Inflammatory macrophage treated with lipopolysaccharide for 1 hour (primary cell): ENCODE results near the gene LYRM2.
"Not testable (repeated sequence)": the region's sequence is repeated elsewhere in the genome, so short reads cannot be mapped to it uniquely, and the experiment has no call there.

Experiments used
- DNase-seq, 2 donors: peaks; one replicate each; pipeline ENCODE4 v3.0.0-alpha.2; 2020 to 2022

The LYRM2 gene

DNA sequence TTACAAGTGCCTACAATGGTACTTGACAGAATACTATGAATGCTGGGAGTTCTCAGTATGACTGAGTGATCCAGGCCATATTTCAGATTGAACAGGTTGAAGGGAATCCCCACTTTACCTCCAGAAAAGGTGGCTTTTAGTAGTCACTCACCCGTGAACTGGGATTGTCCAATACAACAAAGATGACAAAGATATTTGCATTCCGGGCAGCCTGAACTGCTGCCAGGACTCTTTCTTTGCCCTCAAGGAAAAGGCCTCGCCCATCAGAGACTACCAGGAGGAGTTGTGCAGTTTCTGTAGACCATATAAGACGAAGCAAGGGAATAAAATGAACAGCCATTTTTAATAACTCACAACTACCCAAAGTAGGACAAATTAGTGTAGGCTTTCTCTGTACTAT, 6.3 kb upstream of the LYRM2 start:
- DNase-seq = no peak

- DNase-seq = no peak
Measured at GRCh38 chr6:89643406-89643805, 4.9 kb upstream of the LYRM2 start.

- DNase-seq = no peak
Measured at GRCh38 chr6:89642956-89643355, 4.4 kb upstream of the LYRM2 start.

- not testable (repeated sequence) for DNase-seq
Measured at GRCh38 chr6:89641581-89641980, 3.0 kb upstream of the LYRM2 start.

- no peak for DNase-seq
Measured at GRCh38 chr6:89640804-89641203, 2.3 kb upstream of the LYRM2 start.

DNA sequence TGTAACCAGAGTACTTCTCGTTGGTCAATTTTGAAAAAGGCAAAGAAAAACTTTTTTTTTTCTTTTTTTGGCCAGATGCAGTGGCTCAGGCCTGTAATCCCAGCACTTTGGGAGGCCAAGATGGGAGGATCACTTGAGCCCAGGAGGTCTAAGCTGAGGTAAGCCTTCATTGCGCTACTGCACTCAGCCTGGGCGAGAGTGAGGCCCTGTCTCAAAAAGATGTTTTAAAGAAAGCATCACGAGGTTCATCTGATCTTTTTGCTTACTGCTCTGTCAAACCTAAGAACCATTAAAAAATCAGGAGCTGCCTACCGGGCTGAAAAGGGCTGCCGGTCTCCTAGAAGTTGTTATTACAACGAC, 607 bp downstream of the LYRM2 start:
- no peak for DNase-seq

DNA sequence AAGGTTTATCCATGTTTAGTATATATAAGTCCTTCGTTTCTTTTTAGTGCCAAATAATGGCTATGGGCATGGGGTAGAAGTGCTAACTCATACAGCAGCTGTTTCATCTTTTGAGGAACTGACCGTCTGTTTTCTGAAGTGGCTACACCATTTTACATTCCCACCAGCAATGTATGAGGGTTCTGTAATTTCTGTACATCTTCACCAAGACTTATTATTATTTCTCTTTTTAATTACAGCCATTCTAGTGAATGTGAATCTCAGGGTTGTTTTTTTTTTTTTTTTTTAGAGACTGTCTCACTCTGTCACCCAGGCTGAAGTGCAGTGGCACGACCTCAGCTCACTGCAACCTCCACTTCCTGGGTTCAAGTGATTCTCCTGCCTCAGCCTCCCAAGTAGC, 2.1 kb downstream of the LYRM2 start:
- not testable (repeated sequence) for DNase-seq

GRCh38 chr6:89630488-89630887, 8.1 kb downstream of the LYRM2 start:
- DNase-seq = no peak

- no peak for DNase-seq
Measured at GRCh38 chr6:89623749-89624148, 14.8 kb downstream of the LYRM2 start.

DNA sequence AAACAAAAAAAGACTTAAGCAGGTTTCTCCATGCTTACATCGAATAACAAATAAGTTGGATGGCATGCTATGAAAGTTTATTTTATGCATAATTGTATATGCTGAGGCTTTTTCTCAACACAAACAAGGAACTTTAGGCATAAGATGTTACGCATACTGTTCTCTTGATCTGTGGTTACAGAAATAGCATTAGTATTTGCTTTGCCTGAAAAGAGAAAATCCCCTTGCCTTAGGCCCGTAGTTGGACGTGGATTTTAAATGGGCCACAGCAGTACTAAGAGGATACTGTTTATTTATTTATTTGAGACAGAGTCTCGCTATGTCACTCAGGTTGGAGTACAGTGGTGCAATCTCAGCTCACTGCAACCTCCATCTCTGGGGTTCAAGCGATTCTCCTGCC, 19.0 kb downstream of the LYRM2 start:
- DNase-seq = no peak

- no peak for DNase-seq
Measured at GRCh38 chr6:89618026-89618425, 20.5 kb downstream of the LYRM2 start.

DNA sequence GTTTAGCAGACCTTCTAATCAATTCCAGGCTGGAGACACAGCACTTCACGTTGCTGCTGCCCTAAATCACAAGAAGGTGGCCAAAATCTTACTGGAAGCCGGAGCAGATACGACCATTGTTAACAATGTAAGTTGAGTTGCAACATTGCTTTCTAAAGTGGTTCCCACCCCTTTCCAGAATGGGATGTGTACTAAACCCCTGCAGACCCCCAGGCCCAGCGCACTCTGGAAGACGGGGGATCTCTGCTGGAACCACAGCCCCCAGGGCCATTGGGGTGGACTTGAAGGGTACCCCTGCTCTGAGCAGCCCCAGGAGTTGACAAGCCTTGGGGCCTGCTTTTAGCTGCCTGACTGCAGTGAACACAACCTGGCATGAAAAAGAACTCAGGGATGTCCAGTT, 22.0 kb downstream of the LYRM2 start:
- DNase-seq = no peak

DNA sequence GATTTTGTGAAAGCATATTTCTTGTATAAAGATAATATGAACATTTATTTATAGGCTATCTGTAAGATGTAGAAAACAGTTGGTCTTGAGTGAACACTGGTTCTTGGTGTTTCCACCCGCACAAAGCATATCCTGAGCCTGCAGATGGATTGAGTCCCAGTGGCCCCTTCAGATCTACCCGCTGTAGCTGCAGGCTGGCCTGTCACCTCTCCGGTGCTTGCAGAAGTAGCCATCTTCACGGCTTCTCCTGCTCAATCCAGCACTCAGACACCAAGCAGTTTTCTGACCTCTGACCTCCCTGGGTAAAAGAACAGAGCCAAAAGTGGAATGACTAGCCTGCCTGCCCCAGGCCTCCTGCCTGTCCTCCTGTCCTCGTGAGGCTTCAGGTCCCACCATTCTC, 22.7 kb downstream of the LYRM2 start:
- no peak for DNase-seq

DNA sequence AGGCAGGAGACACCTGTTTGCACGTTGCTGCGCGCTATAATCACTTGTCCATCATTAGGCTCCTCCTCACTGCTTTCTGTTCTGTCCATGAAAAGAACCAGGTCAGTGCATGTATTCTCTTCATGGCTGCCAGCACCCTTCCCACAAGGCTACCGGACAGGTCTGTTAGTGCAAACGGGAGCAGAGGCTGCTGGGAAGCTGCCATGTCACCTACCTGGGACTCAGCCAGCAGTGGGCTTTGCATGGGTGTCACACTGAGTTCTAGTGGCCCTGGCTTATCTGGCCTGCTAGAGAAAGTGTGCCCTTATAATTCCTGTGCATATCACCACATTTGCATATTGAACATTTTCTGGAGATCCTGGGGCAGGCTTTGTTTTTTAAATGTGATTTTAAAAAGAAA, 24.8 kb downstream of the LYRM2 start:
- no peak for DNase-seq

DNA sequence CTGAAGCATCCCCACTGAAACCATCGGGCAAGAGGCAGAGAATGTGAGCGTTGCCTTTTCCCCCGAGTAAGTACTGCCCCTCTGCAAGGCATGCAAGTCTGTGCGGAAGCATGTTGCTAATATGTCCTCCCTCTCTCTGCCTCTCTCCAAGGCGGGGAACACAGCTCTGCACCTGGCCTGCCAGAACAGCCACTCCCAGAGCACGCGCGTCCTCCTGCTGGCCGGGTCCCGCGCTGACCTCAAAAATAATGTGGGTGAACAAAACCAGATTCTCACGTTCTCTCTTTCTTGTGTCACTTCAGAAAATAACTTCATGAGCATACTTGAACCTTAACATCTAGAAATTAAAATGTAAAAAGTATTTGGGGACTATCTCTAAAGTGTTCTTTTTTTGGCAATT, 26.4 kb downstream of the LYRM2 start:
- DNase-seq = no peak

- no peak for DNase-seq
Measured at GRCh38 chr6:89611666-89612065, 26.9 kb downstream of the LYRM2 start.

DNA sequence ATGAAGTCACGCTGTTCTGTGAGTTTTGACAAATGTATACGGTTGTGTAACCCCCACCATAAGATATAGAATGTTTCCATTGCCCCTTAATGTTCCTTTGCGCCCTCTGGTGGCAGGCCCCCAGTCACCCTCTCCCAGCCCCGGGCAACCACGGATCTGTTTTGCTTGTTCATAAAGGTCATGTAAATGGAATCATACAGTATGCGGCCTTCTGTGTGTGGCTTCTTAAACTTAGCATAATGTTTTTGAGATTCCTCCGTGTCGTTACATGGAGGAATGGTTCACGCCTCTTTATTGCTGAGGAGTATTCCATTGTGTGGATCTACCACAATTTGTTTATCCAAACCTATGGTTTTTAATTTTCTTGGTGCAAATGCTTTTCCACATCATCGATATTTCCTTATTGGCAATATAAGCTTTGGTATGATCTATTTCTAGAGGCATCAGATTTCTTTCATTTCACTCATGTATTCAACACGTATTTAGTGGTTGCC, 28.4 kb downstream of the LYRM2 start:
- peak; percentile 48 to 84 for DNase-seq

- DNase-seq = no peak
Measured at GRCh38 chr6:89605861-89606260, 32.7 kb downstream of the LYRM2 start.

DNA sequence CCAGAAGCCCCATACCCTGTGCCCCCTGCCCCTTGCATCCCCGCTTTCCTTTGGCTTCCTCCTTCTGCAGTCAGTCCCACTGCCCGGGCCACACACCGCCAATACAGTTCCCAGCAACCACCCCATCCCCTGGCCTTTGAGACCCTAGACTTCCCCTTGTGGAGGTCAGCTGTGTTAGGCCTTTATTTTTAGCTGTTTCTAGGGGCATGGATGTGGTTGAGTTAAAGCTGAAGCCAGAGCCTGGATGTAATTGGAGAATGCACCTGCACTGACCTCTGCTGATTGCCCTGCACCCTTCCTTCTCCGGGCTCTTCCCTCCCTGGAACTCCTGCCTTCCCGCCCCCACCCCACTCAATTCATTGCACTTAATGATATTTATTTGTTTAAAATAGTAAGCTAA, 33.9 kb downstream of the LYRM2 start:
- DNase-seq = no peak

DNA sequence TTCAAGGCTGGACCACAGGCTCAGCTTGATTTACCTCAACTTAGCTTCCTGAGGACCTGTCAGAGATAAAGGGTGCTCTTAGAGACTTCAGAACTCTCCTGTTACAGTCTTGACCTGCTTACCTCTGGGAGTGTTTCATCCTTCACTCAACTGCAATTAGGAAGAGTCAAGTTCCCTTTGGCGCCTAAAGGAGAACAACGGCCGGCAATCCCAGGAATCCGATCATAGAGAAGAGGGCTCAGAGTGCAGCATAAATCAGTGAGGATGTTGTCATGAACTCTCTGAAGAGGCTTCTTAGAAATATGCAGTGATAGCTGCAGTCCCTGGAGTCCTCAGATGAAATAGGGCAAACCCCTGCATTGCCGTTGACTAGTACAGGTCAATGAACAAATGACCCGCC, 36.4 kb downstream of the LYRM2 start:
- no peak for DNase-seq

DNA sequence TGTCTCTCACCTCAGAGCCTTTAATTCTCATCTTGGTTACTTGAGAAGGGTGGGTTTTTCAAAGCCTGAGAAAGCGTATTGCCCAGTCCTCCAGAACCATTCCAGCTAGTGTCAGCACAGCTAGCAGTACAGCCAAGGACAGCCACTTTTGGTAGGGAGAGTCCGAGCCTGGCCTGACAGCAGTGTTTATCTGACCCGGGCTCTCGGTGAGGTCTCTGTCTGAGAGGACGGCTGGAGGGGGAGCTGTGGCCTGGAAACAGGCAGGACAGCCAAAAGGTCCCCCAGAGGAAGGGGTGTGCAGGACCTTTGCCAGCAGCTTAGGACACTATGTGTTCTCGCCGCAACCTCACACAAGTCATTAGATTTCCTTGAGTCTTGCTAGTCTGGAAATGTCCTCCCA, 38.8 kb downstream of the LYRM2 start:
- no peak for DNase-seq

DNA sequence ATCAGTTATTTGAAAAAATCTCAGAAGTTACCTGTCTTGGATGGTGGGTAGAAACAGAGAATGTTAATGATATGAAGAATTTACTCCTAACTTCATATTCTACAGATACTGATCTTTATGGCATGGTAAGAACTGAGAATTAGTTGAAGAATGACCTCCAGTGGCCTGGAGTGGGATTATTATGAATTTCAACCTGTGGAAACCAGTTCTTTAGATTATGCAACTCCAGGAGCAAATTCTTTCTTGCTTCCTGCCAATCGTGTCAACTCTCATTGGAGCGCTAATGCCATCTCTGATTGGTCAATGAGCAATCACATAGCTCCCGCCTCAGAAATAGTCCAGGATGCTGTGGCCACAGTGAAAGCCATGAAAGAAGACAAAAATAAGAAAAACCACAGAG, 40.6 kb downstream of the LYRM2 start:
- peak; percentile 7 to 28 for DNase-seq

DNA sequence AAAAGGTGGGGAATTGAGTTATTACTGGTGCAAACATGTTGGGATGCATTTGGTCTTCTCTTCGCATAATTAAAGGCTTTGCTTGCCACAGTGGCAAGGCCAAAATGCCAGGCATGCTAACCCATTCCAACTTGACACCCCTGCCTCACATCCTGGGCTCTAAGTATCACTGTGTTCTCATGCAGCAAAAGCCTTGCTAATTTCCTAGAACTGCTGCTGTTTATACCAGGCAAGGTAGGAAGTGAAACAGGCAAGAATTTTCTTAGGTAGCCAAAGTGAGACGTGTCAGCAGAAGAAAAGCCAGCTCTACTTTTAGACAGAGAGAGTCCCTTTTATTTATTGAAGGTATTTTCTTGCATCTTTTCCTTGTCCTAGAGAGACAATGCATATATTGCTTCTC, 41.2 kb downstream of the LYRM2 start:
- DNase-seq = no peak

DNA sequence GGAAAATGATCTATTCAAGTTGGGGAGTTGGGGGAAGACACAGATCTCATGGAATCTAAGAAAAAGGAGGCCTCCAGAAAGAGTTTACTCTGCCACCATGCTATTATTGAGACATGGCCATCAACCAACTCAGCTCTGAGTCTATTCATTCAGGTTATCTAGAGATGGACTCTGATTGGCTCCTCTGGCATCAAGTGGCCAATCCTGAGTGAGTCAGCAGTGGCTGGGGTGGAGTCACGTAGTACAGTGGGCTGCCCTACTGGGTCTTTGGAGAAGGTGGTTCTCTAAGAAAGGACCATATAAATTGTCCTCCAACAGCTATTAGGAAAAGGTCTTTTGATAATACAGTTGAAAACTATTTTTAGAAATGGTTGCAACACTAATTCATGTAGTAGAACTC, 42.1 kb downstream of the LYRM2 start:
- DNase-seq = no peak

GRCh38 chr6:89596056-89596455, 42.5 kb downstream of the LYRM2 start:
- peak; percentile 11 to 22 for DNase-seq

DNA sequence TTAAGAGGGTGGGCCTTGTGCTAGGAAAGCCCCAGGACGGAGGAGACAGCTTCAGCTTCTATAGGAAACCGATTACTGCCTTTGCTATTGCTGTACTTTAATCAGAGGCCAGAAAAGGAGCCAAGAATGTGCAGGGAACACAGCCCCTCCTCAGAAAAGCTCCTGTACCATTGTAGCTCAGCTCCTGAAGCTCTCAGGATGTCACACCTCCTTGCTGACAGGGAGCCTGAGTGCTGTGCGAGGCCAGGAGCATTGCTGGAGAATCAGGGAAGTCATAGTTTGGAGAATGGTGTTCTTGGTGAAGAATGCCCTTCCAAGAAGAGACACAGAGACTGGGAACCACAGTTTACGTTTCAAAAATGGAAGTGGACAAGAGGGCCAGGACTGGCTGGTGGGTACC, 46.8 kb downstream of the LYRM2 start:
- DNase-seq = no peak
